Smooth muscle cell of the brain vasculature (primary cell): Measurements from ENCODE around the gene ABR.

Experiments
- DNase-seq: peaks from one replicate; pipeline ENCODE4 v3.0.0-alpha.2; 2012; ENCODE audit warnings: low read depth, low spot score

ABR gene

GRCh38 chr17:962670-963069 is 217.1 kb downstream of the ABR start:
- DNase-seq = no peak

- DNase-seq = no peak
Measured at GRCh38 chr17:962166-962565, 217.6 kb downstream of the ABR start.

GRCh38 chr17:958712-959451 is 220.9 kb downstream of the ABR start:
- no peak for DNase-seq

GRCh38 chr17:957856-958421 is 221.8 kb downstream of the ABR start:
- DNase-seq = no peak

GRCh38 chr17:956905-957304 is 222.9 kb downstream of the ABR start:
- no peak for DNase-seq

- peak; percentile 62 for DNase-seq
Measured at GRCh38 chr17:954431-955164, 225.2 kb downstream of the ABR start.

- no peak for DNase-seq
Measured at GRCh38 chr17:953767-954166, 226.0 kb downstream of the ABR start.
